Omental fat pad (tissue), 4 donors: ENCODE data around the gene ATRX. TPM values are rescaled to one million over a fixed set of nuclear protein-coding genes. Genes with fewer than 3 reads are reported as not detected.
"Not testable (repeated sequence)": the region's sequence is repeated elsewhere in the genome, so short reads cannot be mapped to it uniquely, and the experiment has no call there.

Experiments
- ATAC-seq: fragments of 150-250 bp; one replicate; pipeline ENCODE4 v1.9.1; 2016; ENCODE audit warnings: mild to moderate bottlenecking, moderate library complexity; ENCODE audit not compliant: low FRiP score
- DNase-seq: peaks from one replicate; pipeline ENCODE4 v3.0.0-alpha.2; 2019; ENCODE audit warnings: low spot score
- CTCF ChIP-seq, 3 donors: fragments of 450-650 bp; IDR thresholded peaks; one replicate each; pipeline ENCODE4 v1.5.1; 2016 to 2017; ENCODE audit warnings: antibody characterized with exemption in 3 of 3, mild to moderate bottlenecking in 3 of 3, moderate library complexity in 2 of 3
- total RNA-seq, 4 donors: library from RNA; depleted of rRNA; stranded (reverse); fragments of >200 nt; gene quantifications; one replicate each; pipeline ENCODE4 v1.1.0, GENCODE V29; 2016

Gene ATRX
- total RNA-seq, 4 donors from 2014 or later, result 62.6 to 93.6 (median 70.7) TPM

DNA sequence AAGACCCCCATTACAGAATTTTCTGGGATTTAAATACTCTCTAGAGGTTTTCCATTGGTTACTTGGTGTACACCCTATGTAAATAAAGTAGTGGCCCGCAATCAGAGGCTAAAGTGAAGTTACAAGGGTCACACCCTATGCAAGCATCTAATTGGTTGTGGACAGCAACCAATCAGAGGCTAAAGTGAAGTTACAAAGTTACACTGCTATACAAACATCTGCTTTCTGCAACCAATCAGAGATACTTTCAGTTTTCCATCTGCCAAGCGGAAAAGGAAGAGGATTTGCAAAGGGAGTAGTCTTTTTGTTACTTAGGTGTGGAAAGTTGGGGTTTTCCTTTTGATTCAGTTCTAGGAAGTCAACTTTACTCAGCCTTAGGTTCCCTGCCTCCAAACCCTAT lies 2.0 kb upstream of the ATRX start:
- TF ChIP-seq CTCF (IDR thresholded peaks at IDR 0.05), result no peak
- ATAC-seq, result no peak
- DNase-seq, result no peak

DNA sequence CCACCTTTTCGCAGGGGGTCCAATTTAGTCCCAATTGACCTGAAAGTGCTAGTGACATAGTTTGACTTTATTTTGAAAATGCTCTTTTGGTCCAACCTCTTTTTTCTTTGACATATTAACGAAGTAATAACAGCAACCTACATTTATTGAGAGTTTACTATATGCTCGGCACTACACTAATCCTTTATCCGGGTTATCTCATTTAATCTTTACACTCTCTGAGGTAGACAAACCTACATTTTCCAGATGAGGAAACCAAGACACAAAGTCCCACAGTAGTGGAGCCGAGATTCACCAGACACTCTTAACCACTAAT lies 307 bp upstream of the ATRX start:
- TF ChIP-seq CTCF (IDR thresholded peaks at IDR 0.05), result no peak
- DNase-seq (no peak), ATAC-seq (no peak)

GRCh38 chrX:77779695-77780094 lies 6.3 kb downstream of the ATRX start:
- no peak for TF ChIP-seq CTCF (IDR thresholded peaks at IDR 0.05)
- DNase-seq (no peak), ATAC-seq (no peak)

DNA sequence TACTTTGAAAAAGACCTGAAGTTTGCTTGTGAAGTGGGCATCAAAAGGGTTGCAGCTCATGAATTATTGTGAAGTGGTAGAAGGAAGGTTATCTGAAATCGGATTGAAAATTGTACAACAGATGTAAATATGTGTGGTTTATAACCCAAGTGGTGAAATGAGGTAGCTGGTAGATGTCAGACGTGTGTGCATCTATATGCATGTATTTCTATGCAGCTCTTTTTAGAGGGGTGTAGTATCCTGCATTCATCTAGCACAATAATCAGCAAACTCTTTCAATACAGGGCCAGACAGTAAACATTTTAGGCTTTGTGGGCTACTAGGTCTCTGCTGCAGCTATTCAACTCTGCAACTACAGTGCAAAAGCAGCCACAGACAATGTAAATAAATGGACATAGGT lies 9.4 kb downstream of the ATRX start:
- no peak for TF ChIP-seq CTCF (IDR thresholded peaks at IDR 0.05)

DNA sequence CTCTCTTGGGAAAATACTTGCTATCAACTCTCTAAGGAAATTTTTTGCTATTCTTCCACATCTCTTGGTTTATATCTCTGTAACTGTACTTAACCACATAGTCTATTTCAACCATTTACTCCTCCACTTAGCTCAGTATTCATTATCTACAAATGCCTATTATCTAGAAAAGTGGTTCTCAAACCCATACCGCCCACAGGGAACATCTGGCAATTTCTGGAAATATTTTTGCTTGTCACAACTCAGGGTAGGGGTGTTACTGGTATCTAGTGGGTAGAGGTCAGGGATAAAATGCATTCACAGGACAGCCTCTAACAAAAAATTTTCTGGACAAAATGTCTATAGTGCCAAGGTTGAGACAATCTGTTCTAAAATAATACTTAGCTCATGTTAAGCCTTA lies 14.4 kb downstream of the ATRX start:
- ATAC-seq (no peak), DNase-seq (no peak)
- TF ChIP-seq CTCF (IDR thresholded peaks at IDR 0.05), result no peak

More for the DNA sequence above, 9.4 kb downstream of the ATRX start:
- no peak for DNase-seq
- no peak for ATAC-seq

DNA sequence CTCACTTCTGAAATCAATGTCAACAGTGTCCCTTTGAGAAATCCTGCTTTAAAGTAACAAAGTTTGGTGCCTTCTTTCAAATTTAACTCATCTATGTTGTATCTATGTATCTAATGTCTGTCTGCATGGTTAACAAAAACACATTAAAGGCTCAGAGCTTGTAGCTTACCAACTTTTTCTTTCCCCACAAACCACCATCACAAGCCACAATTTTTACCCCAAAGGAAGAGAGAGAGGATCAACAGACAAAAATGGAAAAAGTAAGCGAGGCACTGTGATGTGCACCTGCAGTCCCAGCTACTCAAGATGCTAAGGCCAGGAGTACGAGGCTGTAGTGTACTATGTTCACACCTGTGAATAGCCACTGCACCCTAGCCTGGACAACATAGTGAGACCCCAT lies 17.2 kb downstream of the ATRX start:
- ATAC-seq, result no peak
- no peak for TF ChIP-seq CTCF (IDR thresholded peaks at IDR 0.05)
- DNase-seq, result no peak

GRCh38 chrX:77766212-77766611 lies 19.8 kb downstream of the ATRX start:
- DNase-seq, ATAC-seq: not testable (repeated sequence)

DNA sequence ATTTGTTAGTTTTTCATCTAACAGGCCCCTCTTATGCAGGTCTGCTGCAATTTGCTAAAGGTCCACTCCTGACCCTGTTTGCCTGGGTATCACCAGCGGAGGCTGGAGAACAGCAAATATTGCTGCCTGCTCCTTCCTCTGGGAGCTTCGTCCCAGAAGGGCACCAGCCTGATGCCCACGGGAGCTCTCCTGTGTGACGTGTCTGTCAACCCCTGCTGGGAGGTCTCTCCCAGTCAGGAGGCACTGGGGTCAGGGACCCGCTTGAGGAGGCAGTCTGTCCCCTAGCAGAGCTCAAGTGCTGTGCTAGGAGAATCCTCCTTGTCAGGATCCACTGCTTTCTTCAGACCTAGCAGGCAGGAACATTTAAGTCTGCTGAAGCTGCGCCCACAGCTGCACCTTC lies 30.5 kb downstream of the ATRX start:
- ATAC-seq (no peak), DNase-seq (no peak)
- TF ChIP-seq CTCF (IDR thresholded peaks at IDR 0.05), result no peak

- ATAC-seq, DNase-seq: not testable (repeated sequence)
Observed at GRCh38 chrX:77753942-77754341, 32.1 kb downstream of the ATRX start.
